Astrocyte (in vitro differentiated cells and primary cell): ENCODE measurements around the gene ELAPOR2.
"Not testable (repeated sequence)": the region's sequence is repeated elsewhere in the genome, so short reads cannot be mapped to it uniquely, and the experiment has no call there.

ENCODE experiments used
- EZH2 ChIP-seq: IDR thresholded peaks from 2 replicates; pipeline ENCODE4 v1.6.1; 2012; ENCODE audit warnings: mild to moderate bottlenecking, low read length, inconsistent platforms; ENCODE audit not compliant: insufficient read depth
- TF ChIP-seq, protein P1 (sequence below): IDR thresholded peaks from 2 replicates; pipeline ENCODE4 v1.5.1; 2011; ENCODE audit warnings: low read depth, mild to moderate bottlenecking, inconsistent platforms, low read length, moderate library complexity; ENCODE audit not compliant: insufficient read depth

DNA sequence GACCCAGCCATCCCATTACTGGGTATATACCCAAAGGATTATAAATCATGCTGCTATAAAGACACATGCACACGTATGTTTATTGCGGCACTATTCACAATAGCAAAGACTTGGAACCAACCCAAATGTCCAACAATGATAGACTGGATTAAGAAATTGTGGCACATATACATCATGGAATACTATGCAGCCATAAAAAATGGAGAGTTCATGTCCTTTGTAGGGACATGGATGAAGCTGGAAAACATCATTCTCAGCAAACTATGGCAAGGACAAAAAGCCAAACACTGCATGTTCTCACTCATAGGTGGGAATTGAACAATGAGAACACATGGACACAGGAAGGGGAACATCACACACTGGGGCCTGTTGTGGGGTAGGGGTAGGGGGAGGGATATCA is 37.9 kb upstream of the ELAPOR2 start:
- TF ChIP-seq EZH2 = not testable (repeated sequence)
- TF ChIP-seq, protein P1, sequence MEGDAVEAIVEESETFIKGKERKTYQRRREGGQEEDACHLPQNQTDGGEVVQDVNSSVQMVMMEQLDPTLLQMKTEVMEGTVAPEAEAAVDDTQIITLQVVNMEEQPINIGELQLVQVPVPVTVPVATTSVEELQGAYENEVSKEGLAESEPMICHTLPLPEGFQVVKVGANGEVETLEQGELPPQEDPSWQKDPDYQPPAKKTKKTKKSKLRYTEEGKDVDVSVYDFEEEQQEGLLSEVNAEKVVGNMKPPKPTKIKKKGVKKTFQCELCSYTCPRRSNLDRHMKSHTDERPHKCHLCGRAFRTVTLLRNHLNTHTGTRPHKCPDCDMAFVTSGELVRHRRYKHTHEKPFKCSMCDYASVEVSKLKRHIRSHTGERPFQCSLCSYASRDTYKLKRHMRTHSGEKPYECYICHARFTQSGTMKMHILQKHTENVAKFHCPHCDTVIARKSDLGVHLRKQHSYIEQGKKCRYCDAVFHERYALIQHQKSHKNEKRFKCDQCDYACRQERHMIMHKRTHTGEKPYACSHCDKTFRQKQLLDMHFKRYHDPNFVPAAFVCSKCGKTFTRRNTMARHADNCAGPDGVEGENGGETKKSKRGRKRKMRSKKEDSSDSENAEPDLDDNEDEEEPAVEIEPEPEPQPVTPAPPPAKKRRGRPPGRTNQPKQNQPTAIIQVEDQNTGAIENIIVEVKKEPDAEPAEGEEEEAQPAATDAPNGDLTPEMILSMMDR = not testable (repeated sequence)
